Neural crest cell (in vitro differentiated cells): ENCODE measurements around the gene OR51A7. TPM values are rescaled to one million over a fixed set of nuclear protein-coding genes. Genes with fewer than 3 reads are reported as not detected.

Experiments used
- DNase-seq: peaks from one replicate; pipeline ENCODE4 v3.0.0; 2021; ENCODE audit warnings: low read depth, mixed read lengths, low spot score
- H3K27ac Mint-ChIP-seq: one replicate; pipeline ENCODE4 v1.8.0; 2021; ENCODE audit warnings: mild to moderate bottlenecking, mixed read lengths; ENCODE audit not compliant: unreplicated experiment
- H3K27me3 Mint-ChIP-seq: 2 replicates; pipeline ENCODE4 v1.8.0; 2021; ENCODE audit warnings: low read depth, mild to moderate bottlenecking, mixed read lengths
- H3K36me3 Mint-ChIP-seq: 2 replicates; pipeline ENCODE4 v1.8.0; 2021; ENCODE audit warnings: low read depth, mild to moderate bottlenecking, mixed read lengths
- H3K4me1 Mint-ChIP-seq: 2 replicates; pipeline ENCODE4 v1.8.0; 2021; ENCODE audit warnings: mixed read lengths
- H3K4me3 Mint-ChIP-seq: one replicate; pipeline ENCODE4 v1.8.0; 2021; ENCODE audit warnings: mild to moderate bottlenecking, mixed read lengths
- H3K9me3 Mint-ChIP-seq: 2 replicates; pipeline ENCODE4 v1.8.0; 2021; ENCODE audit warnings: mixed read lengths
- CTCF ChIP-seq: fragments of 200-600 bp; sonication (generic); conservative IDR thresholded peaks from 2 replicates; pipeline ENCODE4 v1.5.0; 2021; ENCODE audit warnings: antibody characterized with exemption, mild to moderate bottlenecking
- total RNA-seq: library from RNA; stranded (reverse); gene quantifications from 2 replicates; pipeline ENCODE4 v1.2.1, GENCODE V29; 2021

The OR51A7 gene
- total RNA-seq, 1 donor from 2014 or later: not detected

GRCh38 chr11:4957396-4957795 is 53.8 kb downstream of the OR51A7 start:
- no peak for TF ChIP-seq CTCF
- Mint-ChIP-seq H3K36me3 (no peaks in the 10 kb centered on the region), H3K9me3 (no peaks in the 10 kb centered on the region), H3K4me1 (no peaks in the 10 kb centered on the region), H3K27ac (no peak overlapping the region), H3K4me3 (no peak overlapping the region), H3K27me3 (peaks cover 18% of the 10 kb centered on the region)
- no peak for DNase-seq

Other genes starting within 250 kb of the OR51A7 start
- gene OR51E2, start 205.9 kb upstream of the OR51A7 start, total RNA-seq: not detected in 2 replicates
- gene MMP26, start 199.0 kb upstream of the OR51A7 start, total RNA-seq: not detected in 2 replicates
- gene OR51F1, start 133.8 kb upstream of the OR51A7 start, total RNA-seq: not detected in 2 replicates
- gene OR52R1, start 99.4 kb upstream of the OR51A7 start, total RNA-seq: not detected in 2 replicates
- not detected in 2 replicates for gene OR51F2, start 82.5 kb upstream of the OR51A7 start, total RNA-seq
- not detected in 2 replicates for gene OR51S1, start 54.6 kb upstream of the OR51A7 start, total RNA-seq
- gene OR51T1, start 21.9 kb upstream of the OR51A7 start, total RNA-seq: not detected in 2 replicates
- gene OR51G2, start 15.6 kb downstream of the OR51A7 start, total RNA-seq: not detected in 2 replicates
- gene OR51G1, start 20.6 kb downstream of the OR51A7 start, total RNA-seq: not detected in 2 replicates
- not detected in 2 replicates for gene OR51A4, start 43.8 kb downstream of the OR51A7 start, total RNA-seq
- gene OR51A2, start 51.9 kb downstream of the OR51A7 start, total RNA-seq: not detected in 2 replicates
- gene OR51L1, start 91.1 kb downstream of the OR51A7 start, total RNA-seq: not detected in 2 replicates
- gene OR52J3, start 142.7 kb downstream of the OR51A7 start, total RNA-seq: not detected in 2 replicates
- not detected in 2 replicates for gene OR52E2, start 155.8 kb downstream of the OR51A7 start, total RNA-seq
- not detected in 2 replicates for gene OR52E1, start 165.8 kb downstream of the OR51A7 start, total RNA-seq
- gene OR52A5, start 234.6 kb downstream of the OR51A7 start, total RNA-seq: not detected in 2 replicates